ENCODE data around the gene WDR33.

WDR33 gene

GRCh38 chr2:127651381-127651809 is 159.6 kb downstream of the WDR33 start:
- DNase-seq (ENCODE audit: low read depth) = no peak
- TF ChIP-seq, protein P1, sequence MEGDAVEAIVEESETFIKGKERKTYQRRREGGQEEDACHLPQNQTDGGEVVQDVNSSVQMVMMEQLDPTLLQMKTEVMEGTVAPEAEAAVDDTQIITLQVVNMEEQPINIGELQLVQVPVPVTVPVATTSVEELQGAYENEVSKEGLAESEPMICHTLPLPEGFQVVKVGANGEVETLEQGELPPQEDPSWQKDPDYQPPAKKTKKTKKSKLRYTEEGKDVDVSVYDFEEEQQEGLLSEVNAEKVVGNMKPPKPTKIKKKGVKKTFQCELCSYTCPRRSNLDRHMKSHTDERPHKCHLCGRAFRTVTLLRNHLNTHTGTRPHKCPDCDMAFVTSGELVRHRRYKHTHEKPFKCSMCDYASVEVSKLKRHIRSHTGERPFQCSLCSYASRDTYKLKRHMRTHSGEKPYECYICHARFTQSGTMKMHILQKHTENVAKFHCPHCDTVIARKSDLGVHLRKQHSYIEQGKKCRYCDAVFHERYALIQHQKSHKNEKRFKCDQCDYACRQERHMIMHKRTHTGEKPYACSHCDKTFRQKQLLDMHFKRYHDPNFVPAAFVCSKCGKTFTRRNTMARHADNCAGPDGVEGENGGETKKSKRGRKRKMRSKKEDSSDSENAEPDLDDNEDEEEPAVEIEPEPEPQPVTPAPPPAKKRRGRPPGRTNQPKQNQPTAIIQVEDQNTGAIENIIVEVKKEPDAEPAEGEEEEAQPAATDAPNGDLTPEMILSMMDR (conservative IDR thresholded peaks at IDR 0.05; ENCODE audit: control insufficient read depth, insufficient read depth, low read depth, low read length) = no peak
- no peak overlapping the region for H3K4me3 ChIP-seq (ENCODE audit: control insufficient read depth, low read depth, low read length)

All from fibroblast of mammary gland (primary cell).